ENCODE results near the gene RPL28. TPM values are rescaled to one million over a fixed set of nuclear protein-coding genes. Genes with fewer than 3 reads are reported as not detected.

RPL28 gene
- total RNA-seq, 1 donor from 2014 or later: 569 TPM

DNA sequence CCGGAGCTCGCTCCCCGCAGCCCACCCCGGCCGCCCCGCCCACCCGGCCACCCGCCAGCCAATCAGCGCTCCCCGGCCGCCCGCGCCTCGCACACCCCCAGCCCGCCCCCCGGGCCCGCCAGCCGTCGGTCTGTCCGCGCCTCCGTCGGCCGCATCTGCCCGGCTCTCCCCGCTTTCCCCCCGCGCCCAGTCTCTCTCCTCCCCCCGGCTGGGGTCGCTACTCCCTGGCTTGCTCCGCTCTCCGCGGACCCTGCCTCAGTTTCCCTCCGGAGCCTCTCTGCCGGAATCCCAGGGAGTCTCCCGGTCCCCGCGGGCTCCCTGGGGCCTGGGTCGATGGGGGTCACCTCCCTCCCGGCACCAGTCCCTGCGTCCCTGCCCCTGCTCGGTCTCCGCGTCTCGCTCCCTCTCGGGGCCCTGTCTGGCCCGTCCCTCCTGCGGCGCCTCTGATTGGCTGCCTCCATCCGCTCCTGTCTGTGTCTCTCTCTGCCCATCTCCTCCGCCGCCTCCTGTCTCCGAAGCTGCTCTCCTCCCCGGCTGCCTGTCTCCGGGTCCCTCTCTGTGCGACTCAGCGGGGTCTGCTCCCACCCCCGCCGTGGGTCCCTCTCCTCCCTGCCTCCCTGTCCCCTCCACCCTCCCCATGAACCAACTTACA is 16.0 kb upstream of the RPL28 start:
- intact Hi-C loops (cut with DNase I): no loop called here
- DNase-seq (no peak), ATAC-seq (ENCODE audit: poor library complexity) (no peak)

DNA sequence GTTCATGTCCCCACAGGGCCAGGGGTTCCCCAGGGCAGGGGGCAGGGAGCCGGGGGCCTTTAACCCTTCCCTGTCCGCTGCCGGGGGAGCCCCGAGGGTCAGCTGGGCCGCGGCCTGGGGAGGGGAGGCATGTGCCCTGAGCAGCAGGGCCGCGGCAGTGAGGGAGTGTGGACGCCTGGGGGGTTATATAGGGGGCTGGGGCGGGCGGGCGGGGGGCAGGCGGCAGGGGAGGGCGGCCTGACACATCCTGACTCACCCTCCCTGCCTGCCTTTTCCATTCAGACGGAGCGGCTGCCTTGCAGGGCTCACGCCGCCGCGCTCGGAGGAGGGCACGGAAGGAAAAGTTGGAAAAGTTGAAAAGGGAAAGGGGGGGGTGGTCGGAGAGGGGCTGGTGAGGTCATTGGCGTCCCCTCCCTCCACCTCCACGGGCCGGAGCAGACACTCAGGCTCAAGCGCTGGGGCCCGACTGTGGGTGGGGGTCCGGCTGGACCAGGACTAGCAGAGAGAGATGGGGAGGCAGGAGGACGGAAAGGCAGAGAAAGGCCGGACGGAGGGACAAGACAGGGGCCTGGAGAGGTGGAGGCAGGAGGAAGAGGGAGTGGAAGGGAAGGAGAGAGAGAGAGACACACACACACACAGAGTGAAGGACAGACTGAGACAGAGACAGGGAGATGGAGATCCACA is 15.3 kb upstream of the RPL28 start, which contains the start of gene IL11:
IL11 (minus strand) TSS at position 159 of the 684 bp plus-strand sequence; CDS start at position 6, 153 bp downstream.
- intact Hi-C loops (cut with DNase I): no loop called here
- no peak for ATAC-seq (ENCODE audit: poor library complexity)

DNA sequence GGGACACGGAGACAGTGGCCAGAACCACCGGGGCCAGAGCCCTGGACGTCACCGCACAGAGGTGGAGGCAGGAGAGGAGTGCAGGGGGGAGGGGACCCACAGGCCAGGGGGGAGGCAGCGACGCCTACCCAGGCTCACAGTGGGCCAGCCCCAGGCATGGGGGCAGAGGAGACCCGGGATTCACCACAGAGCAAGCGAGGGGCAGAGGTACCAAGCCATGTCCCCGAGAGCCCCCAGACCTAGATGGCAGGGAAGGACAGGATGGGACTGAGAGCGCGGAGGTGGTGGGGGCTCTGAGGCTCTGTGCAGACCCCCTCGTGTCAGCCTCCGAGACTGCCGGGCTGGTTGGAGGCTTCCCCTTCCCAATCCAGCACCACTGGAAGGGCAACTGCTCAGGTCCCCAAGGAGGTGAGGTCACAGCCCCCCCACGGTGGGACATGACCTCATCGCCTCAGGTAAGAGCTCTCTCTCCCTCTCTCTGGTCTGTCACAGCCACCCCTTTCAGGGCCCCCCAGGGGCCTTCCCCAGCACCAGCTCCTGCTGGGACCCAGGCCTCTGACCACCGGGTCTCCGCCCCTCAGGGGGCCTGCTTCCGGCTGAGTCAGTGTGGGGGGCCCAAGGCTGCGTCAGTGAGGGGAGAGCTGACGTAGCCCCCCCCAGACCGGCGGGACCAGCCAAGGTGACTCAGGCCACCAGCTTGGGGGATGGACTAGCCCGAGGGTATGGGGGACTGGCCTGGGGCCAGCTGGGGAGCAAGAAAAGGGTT is 13.2 kb upstream of the RPL28 start:
- DNase-seq (no peak), ATAC-seq (ENCODE audit: poor library complexity) (no peak)
- intact Hi-C loops (cut with DNase I): no loop called here

More for the DNA sequence above, 15.3 kb upstream of the RPL28 start, which contains the start of gene IL11:
- no peak for DNase-seq

DNA sequence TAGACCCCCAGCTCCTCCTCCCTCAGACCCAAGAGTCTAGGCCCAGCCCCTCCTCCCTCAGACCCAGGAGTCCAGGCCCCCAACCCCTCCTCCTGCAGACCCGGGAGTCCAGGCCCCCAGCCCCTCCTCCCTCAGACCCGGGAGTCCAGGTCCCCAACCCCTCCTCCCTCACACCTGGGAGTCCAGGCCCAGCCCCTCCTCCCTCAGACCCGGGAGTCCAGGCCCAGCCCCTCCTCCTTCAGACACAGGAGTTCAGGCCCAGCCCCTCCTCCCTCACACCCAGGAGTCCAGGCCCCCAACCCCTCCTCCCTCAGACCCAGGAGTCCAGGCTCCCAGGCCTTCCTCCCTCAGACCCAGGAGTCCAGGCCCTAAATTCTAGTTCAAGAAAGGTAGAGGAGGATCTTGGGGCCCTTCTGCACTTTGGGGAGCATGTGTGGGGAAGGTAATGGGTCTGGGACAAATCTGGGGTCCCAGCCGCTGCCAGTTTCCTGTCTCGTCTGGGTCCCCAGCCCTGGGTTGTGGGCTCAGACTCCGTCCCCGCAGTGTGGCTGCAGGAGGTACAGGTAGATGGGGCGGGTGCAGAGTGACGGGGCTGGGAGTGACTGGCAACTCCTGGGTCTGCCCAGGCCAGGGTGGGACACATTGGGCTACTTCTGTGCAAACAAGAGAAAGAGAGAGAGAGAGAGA is 12.3 kb upstream of the RPL28 start:
- DNase-seq (no peak), ATAC-seq (ENCODE audit: poor library complexity) (no peak)
- intact Hi-C loops (cut with DNase I): no loop called here

DNA sequence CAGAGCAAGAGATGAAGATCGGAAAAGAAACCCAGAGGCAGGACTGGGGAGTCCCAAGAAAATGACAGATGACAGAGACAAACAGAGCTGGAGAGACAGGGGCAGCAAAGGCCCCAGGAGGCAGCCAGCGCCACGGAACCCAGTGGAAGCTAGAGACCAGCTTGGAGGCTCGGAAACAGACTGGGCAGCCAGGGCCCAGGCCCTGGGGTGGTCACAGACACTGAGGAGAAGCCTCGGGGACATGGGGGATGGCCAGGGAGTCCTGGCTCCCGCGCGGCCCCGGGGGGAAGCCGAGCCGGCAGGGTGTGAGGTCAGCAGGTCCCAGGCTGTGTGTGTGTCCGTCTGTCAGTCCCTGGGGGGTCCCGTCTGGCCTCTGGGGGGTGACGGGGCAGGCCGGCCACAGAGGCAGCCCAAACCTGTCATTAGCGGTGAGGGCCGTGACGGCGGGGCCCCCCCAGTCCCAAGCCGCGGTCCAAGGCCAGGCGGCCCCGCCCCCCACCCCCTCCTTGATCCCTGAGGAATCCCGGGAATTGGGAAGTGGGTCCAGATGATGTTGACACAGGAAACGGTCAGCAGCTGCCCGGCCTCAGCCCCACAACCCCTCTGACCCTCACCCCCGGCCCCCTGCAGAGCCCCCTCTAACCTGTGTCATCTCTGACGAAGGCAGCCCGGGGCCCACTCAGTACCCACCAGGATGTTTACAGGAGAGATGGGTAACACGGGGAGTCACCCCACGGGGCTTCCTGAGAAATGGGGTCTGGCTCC is 11.6 kb upstream of the RPL28 start:
- intact Hi-C loops (cut with DNase I): no loop called here
- ATAC-seq (ENCODE audit: poor library complexity) (no peak), DNase-seq (no peak)

DNA sequence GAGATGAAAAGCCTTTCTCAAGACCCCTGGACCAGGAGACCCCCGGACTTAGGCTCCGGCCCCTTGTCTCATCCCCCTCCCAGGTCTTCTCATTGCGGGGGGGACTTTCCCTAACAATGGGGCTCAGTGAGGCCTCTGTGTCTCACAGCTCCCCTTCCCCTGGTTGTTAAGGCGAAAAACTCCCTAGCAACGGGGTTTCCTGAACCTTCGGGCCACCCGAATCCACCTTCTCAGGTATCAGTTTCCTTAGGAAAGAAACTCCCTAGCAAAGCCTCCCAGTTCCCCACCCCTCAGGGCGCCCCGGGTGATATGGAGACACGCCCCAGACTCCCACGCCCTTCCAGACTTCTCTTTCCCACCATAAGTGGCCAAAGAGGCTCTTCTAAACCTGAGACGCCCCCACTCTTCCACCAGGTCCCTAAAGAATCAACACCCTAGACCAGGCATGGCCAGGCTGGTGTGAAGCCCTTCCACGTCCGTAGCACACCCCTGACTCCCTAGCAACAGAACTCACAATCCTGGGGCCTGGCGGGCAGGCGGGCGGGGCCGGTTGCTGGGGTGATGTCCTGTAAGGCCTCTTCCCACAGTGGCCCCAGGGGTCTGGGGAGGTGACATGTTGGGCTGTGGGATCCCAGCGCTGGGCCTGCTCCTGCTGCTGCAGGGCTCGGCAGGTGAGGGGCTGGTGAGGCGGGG is 9.3 kb upstream of the RPL28 start, which contains the start of gene TMEM190:
TMEM190 (plus strand) TSS at position 586 of the 693 bp plus-strand sequence; CDS start at position 614, 28 bp downstream.
- ATAC-seq (ENCODE audit: poor library complexity) (no peak), DNase-seq (no peak)
- intact Hi-C loops (cut with DNase I): no loop called here

DNA sequence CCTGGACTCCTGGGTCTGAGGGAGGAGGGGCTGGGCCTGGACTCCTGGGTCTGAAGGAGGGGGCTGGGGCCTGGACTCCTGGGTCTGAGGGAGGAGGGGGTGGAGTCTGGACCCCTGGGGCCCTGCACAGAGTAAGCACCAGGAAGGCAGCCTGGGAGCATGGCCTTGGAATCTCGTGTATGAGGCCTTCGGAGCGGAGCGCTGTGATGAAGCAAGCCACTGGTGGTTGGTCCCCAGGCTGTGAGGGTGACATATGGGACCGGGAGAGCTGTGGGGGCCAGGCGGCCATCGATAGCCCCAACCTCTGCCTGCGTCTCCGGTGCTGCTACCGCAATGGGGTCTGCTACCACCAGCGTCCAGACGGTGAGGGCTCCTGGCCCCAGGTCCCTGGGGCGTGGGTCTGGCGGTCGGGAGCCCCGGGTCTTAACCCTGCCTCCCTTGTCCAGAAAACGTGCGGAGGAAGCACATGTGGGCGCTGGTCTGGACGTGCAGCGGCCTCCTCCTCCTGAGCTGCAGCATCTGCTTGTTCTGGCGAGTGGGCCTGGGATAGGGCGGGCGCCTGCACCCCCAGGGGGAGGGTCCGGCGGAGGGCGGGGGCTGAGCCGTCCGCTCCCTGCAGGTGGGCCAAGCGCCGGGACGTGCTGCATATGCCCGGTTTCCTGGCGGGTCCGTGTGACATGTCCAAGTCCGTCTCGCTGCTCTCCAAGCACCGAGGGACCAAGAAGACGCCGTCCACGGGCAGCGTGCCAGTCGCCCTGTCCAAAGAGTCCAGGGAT is 8.2 kb upstream of the RPL28 start:
- no peak for DNase-seq
- intact Hi-C loops (cut with DNase I): no loop called here
- no peak for ATAC-seq (ENCODE audit: poor library complexity)

DNA sequence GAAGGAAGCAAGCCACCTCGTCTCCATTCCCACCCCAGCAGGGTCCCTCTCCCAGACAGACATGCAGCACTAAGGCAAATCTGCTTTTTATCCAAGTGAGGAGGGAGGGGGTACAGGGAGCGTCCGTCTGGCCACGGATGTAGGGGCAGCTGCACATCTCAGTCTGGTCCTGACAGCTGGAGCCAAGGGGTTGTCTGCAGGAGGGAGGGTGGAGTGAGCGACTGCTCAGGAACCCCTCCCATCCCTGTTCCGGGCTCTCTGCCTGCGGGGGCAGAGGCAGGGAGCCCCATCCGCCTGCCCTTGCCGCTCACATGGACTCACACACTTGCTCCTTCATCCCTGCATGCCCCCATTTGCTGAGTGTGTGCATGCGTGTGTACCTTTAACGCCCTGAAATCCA is 6.6 kb upstream of the RPL28 start:
- intact Hi-C loops (cut with DNase I): no loop called here
- DNase-seq (no peak), ATAC-seq (ENCODE audit: poor library complexity) (no peak)

DNA sequence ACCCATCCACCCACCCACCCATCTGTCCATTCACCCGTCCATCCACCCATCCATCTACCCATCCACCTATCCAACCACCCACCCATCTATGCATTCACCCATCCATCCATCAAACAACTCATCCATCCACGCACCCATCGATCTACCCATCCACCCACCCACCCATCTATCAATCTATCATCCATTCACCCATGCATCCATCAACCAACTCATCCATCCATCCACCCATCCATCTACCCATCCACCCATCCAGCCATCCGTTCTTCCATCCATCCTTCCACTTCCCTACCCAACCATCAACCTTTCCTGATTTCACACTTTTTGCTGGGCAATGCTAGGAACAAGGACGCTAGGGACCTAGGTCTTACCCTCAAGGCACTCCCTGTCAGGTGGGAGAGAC is 3.7 kb upstream of the RPL28 start:
- intact Hi-C loops (cut with DNase I): loop anchor here (5.0 kb wide), 1 partner anchor 80 kb away; no protein-coding TSS in a partner anchor
- DNase-seq: no peak
- ATAC-seq (ENCODE audit: poor library complexity): no peak

DNA sequence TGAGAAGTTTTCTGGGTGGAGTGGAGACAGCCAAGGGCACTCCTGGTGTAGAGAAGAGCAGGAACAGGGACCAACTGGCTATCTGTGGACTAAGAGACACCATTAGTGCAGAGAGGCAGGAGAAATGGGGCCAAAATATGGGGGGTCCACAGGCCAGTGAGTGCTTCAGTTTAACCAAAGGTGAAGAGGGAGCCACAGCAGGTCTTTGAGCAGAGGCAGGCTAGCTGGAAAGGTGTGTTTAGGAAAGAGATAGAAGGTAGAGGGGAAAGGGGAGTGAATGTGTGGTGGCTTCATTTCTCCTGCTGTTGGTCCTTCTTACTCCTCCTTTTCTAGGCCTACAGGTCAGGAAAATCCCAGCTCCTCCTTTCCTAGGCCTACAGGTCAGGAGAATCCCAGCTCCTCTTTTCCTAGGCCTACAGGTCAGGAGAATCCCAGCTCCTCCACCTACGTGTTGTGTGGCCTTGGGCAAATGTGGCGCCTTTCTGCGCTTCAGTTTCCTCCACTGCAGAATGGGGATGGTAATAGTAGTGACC is 3.1 kb upstream of the RPL28 start:
- intact Hi-C loops (cut with DNase I): loop anchor here (5.0 kb wide), 1 partner anchor 80 kb away; no protein-coding TSS in a partner anchor

DNA sequence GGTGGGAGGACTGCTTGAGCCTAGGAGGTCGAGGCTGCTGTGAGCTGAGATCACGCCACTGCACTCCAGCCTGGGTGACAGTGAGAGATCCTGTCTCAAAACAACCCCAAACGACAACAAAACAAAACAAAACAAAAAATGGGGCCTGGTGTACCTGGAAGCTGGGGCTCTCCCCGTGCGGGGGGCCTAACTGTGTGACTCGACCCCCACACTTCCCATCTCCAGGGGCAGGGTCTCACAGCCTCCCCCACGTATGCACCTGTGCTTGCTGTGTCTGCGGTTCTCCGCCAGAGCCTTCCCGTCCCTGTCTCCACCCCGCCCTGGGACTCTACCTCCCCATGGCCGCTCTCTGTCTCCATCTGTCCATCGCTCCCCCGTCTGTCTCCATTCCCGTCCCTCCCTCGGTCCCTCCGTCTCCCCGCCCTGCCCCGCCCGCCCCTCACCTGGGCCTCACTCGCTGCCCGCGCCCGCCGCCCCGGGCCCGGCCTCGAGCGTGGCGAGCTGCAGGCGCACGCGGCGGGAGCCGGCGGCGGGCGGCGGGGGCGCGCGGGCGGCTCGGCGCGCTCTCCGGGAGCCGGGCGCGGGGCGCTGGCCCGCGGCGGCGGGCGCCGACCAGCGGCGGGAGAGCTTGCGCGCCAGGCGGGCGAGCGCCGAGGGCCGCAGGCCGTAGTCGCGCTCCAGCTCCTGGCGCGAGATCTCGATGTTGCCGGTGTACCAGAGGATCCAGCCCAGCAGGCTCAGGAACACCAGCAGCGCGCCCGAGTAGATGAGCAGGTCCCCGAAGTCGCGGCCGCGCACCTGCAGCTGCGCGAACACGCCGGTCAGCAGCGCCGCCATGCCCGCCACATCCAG is 2.2 kb upstream of the RPL28 start:
- ATAC-seq (ENCODE audit: poor library complexity) (no peak), DNase-seq (peak; percentile 76)
- intact Hi-C loops (cut with DNase I): loop anchor here (2.0 to 5.0 kb wide), 2 partner anchors 45 to 81 kb away; partner anchors contain the start of gene KMT5C

More for the DNA sequence above, 3.1 kb upstream of the RPL28 start:
- no peak for ATAC-seq (ENCODE audit: poor library complexity)
- DNase-seq: no peak

DNA sequence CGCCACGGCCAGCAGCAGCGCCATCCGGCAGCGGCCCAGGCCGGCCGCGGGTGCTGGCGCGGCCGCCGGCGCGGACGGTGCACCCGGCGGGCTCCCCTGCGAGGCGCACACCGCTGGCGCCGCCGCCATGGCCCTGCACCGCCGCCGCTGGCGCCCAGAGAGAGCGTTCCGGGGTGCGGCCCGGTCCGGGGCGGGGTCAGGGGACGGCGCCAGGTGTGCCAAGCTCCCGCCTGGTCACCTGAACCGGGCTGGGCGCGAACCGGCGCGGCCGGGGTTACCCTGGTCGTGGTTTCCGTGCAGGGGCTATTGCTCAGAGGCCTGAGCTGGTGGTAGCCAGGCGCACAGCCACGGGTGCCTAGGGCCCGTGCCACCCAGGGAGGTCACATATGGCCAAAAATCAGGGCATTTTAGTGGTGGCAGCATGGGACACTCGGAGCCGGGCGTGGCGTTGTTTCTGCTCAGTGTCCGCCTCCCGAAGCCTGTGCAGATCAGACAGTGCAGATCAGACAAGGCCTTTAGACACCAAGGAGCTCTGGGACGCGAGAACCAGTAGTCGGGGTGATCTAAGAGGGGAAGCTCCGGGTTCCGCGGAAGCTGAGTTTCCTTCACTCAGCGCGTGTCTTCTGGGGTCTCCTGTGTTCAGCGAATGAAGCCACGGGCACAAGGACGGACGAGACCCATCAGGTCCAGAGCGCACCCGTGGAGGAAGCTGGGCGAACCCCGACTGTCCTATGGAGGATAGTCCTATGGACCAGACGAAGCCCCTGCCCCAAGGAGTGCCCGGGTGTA is 1.4 kb upstream of the RPL28 start, which contains the start of gene TMEM238:
TMEM238 (minus strand) TSS at position 162 of the 789 bp plus-strand sequence; CDS start at position 129, 33 bp downstream.
- intact Hi-C loops (cut with DNase I): loop anchor here (2.0 to 5.0 kb wide), 2 partner anchors 46 to 82 kb away; partner anchors contain the start of gene KMT5C
- ATAC-seq (ENCODE audit: poor library complexity) (no peak), DNase-seq (peak; percentile 52)

DNA sequence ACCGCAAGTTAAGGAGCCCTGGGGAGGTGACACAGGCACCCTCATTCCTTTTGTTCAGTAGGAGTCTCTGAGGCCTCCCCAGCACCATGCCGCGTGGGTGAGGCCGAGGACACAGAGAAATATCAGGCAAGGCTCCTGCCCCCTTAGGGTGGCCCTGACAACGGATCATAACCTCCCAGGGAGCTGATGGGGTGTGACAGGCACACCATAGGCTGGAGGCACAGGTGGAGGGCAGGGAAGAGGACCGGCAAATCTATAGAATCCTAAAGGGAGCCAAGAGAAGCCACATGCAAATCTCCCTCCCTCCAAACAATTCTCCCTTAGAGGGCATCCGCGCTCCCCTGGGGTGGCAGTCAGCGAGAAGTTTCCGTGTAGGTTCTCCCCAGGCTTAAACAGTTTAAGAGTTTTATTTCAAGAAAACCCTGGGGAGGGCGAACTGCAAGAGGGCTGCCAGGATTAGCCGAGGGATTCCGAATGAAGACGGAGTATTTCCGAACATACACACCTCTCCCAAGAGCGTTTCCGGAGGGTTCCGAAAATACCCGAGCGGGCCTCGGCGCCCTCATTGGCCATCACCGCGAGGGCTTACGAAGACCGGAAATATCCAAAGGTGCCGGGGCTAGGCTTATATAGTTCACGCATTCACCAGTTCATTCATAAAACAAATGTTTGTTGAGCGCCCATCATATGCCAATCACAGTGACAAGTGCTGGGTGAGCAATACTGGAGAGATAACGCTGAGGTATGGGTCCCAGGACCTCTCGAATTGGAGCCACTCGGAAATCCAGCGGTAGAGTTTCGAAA is 610 bp upstream of the RPL28 start:
- intact Hi-C loops (cut with DNase I): loop anchor here (2.0 to 5.0 kb wide), 2 partner anchors 46 to 83 kb away; partner anchors contain the start of gene KMT5C
- ATAC-seq (ENCODE audit: poor library complexity) (peak; percentile 93), DNase-seq (peak; percentile 99)

DNA sequence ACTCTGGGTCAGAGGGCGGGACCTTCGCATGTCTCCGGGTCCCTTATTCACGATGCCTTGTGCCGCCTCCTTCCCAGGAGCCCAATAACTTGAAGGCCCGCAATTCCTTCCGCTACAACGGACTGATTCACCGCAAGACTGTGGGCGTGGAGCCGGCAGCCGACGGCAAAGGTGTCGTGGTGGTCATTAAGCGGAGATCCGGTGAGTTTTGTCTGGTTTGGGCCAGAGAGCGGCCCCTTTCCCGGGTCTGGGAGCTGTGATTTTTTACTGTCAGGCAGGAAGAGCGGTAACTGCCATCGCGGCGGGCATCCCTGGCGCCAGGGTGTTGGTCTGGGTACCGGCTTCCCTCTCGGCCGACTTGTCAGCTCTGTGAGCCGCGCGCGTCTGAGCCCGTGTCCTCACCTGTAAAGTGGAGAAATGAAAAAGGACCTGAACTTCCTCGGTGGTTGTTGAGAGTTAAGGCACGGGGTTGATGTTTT is 800 bp downstream of the RPL28 start:
- DNase-seq: no peak
- no peak for ATAC-seq (ENCODE audit: poor library complexity)
- intact Hi-C loops (cut with DNase I): no loop called here

All from Right ventricle myocardium superior (tissue), 1 donor.